Caco-2 (cell line): ENCODE results near the gene KCNIP1. TPM values are rescaled to one million over a fixed set of nuclear protein-coding genes. Genes with fewer than 3 reads are reported as not detected.

Experiments used
- BruUV-seq: library from RNA; stranded (reverse); fragments of 400-500 nt; replicated peaks from 2 replicates; lab custom pipeline; 2021; lab: Mats Ljungman, UMichigan
- CTCF ChIA-PET: fragments of 300-600 bp; sonication (Branson Sonifier 250); formaldehyde crosslinking; loops from one replicate; lab custom pipeline; 2022; ENCODE audit warnings: antibody characterized with exemption; lab: Charles Lee
- POLR2A ChIA-PET: fragments of 300-600 bp; sonication (Branson Sonifier 250); formaldehyde crosslinking; loops from one replicate; lab custom pipeline; 2022; ENCODE audit warnings: antibody characterized with exemption; lab: Charles Lee
- DNase-seq, 2 experiments: peaks; one replicate each; pipeline versions ENCODE4 v3.0.0 to v3.0.0-alpha.2; 2020 to 2022
- H3K27me3 ChIP-seq: replicated peaks from 2 replicates; pipeline ENCODE4 v1.6.0; 2011; ENCODE audit warnings: low read length; ENCODE audit not compliant: control insufficient read depth, insufficient read depth
- H3K36me3 ChIP-seq: 2 replicates; pipeline ENCODE4 v1.5.1; 2011; ENCODE audit warnings: low read length; ENCODE audit not compliant: control insufficient read depth, insufficient read depth
- H3K4me1 ChIP-seq: fragments of 250-450 bp; sonication (Bioruptor Pico); 2 replicates; pipeline ENCODE4 v1.5.1; 2020; ENCODE audit warnings: mild to moderate bottlenecking
- H3K4me3 ChIP-seq: 2 replicates; pipeline ENCODE4 v1.5.1; 2011; ENCODE audit warnings: low read depth, mild to moderate bottlenecking, control low read depth, low read length
- H3K9me3 ChIP-seq: fragments of 250-450 bp; sonication (Bioruptor Pico); 2 replicates; pipeline ENCODE4 v1.5.1; 2020; ENCODE audit warnings: mild to moderate bottlenecking, moderate library complexity
- H3K27ac Mint-ChIP-seq: one replicate; pipeline ENCODE4 v1.8.0; 2022; ENCODE audit warnings: mixed read lengths; ENCODE audit not compliant: unreplicated experiment
- H3K27me3 Mint-ChIP-seq: one replicate; pipeline ENCODE4 v1.8.0; 2022; ENCODE audit warnings: mixed read lengths; ENCODE audit not compliant: insufficient read depth, unreplicated experiment
- H3K36me3 Mint-ChIP-seq: one replicate; pipeline ENCODE4 v1.8.0; 2022; ENCODE audit warnings: mild to moderate bottlenecking, mixed read lengths; ENCODE audit not compliant: insufficient read depth, unreplicated experiment
- H3K4me1 Mint-ChIP-seq: one replicate; pipeline ENCODE4 v1.8.0; 2022; ENCODE audit warnings: low read depth, mixed read lengths; ENCODE audit not compliant: unreplicated experiment
- H3K4me3 Mint-ChIP-seq: one replicate; pipeline ENCODE4 v1.8.0; 2022; ENCODE audit warnings: mild to moderate bottlenecking, moderate library complexity, mixed read lengths; ENCODE audit not compliant: unreplicated experiment
- H3K9me3 Mint-ChIP-seq: one replicate; pipeline ENCODE4 v1.8.0; 2022; ENCODE audit warnings: mixed read lengths; ENCODE audit not compliant: unreplicated experiment
- CTCF ChIP-seq, 2 experiments: fragments of 200-600 bp in 1 of 2; IDR thresholded peaks; 1 replicate in 1 of 2; 2 replicates in 1 of 2; pipeline versions ENCODE4 v1.5.1 to v1.8.0; 2011 to 2022; ENCODE audit warnings: antibody characterized with exemption in 1 of 2, control low read depth in 1 of 2, inconsistent platforms in 1 of 2, low read depth in 1 of 2, low read length in 1 of 2, mild to moderate bottlenecking in 1 of 2, moderate library complexity in 1 of 2; ENCODE audit not compliant: insufficient read depth in 1 of 2, severe bottlenecking in 1 of 2, unreplicated experiment in 1 of 2
- intact Hi-C: fragments of 100-400 bp; cut with micrococcal nuclease; formaldehyde crosslinking; loops from one replicate; pipeline ENCODE4 v1.10.0; 2022; ENCODE audit not compliant: unreplicated experiment
- total RNA-seq: library from RNA; stranded (reverse); gene quantifications from 2 replicates; pipeline ENCODE4 v1.2.3, GENCODE V29; 2022

The KCNIP1 gene
- total RNA-seq, 1 experiment from 2014 or later = not detected

DNA sequence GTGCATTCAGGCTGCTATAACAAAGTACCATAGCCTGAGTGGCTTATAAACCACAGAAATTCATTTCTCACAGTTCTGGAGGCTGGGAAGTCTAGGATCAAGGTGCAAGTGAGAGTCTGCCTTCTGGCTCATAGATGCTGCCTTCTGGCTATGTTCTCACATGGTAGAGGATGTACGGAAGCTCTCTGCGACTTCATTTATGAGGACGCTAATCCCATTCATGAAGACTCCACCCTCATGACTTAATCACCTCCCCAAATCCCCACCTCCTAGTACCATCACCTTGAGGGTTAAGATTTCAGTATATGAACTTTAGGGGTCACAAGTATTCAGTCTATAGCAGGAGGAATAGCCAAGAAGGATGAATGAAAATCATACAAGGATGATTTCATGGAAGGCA, 37.3 kb upstream of the KCNIP1 start:
- Mint-ChIP-seq H3K4me3 (no peak overlapping the region), H3K27ac (no peak overlapping the region), H3K36me3 (no peaks in the 10 kb centered on the region), H3K4me1 (no peaks in the 10 kb centered on the region), H3K27me3 (peaks cover 4% of the 10 kb centered on the region), H3K9me3 (no peaks in the 10 kb centered on the region)
- Histone ChIP-seq H3K9me3 (no peaks in the 10 kb centered on the region), H3K27me3 (no peaks in the 10 kb centered on the region), H3K36me3 (no peaks in the 10 kb centered on the region), H3K4me3 (no peak overlapping the region), H3K4me1 (peaks cover 12% of the 10 kb centered on the region)
- CTCF ChIA-PET = no interaction called here
- intact Hi-C loops = no loop called here
- POLR2A ChIA-PET = no interaction called here
- no peak for TF ChIP-seq CTCF (IDR thresholded peaks at IDR 0.05; ENCODE audit: insufficient read depth in 1 of 2, low read depth in 1 of 2, low read length in 1 of 2, severe bottlenecking in 1 of 2, unreplicated experiment in 1 of 2)
- DNase-seq = no peak
- no TSS peak for BruUV-seq

GRCh38 chr5:170466988-170467707, 36.7 kb upstream of the KCNIP1 start:
- Mint-ChIP-seq H3K4me1 (no peaks in the 10 kb centered on the region), H3K36me3 (no peaks in the 10 kb centered on the region), H3K4me3 (no peak overlapping the region), H3K27me3 (peaks cover 4% of the 10 kb centered on the region), H3K9me3 (no peaks in the 10 kb centered on the region), H3K27ac (no peak overlapping the region)
- BruUV-seq = no TSS peak
- Histone ChIP-seq H3K4me1 (peaks cover 12% of the 10 kb centered on the region), H3K27me3 (no peaks in the 10 kb centered on the region), H3K9me3 (no peaks in the 10 kb centered on the region), H3K36me3 (no peaks in the 10 kb centered on the region), H3K4me3 (no peak overlapping the region)
- ChIA-PET POLR2A (no interaction called here), CTCF (interaction anchor here (0.7 kb wide), 2 partner anchors 636 to 869 kb away, joined by 6 read pairs; no protein-coding TSS in a partner anchor)
- intact Hi-C loops = no loop called here
- DNase-seq = no peak
- no peak for TF ChIP-seq CTCF (IDR thresholded peaks at IDR 0.05; ENCODE audit: insufficient read depth in 1 of 2, low read depth in 1 of 2, low read length in 1 of 2, severe bottlenecking in 1 of 2, unreplicated experiment in 1 of 2)

DNA sequence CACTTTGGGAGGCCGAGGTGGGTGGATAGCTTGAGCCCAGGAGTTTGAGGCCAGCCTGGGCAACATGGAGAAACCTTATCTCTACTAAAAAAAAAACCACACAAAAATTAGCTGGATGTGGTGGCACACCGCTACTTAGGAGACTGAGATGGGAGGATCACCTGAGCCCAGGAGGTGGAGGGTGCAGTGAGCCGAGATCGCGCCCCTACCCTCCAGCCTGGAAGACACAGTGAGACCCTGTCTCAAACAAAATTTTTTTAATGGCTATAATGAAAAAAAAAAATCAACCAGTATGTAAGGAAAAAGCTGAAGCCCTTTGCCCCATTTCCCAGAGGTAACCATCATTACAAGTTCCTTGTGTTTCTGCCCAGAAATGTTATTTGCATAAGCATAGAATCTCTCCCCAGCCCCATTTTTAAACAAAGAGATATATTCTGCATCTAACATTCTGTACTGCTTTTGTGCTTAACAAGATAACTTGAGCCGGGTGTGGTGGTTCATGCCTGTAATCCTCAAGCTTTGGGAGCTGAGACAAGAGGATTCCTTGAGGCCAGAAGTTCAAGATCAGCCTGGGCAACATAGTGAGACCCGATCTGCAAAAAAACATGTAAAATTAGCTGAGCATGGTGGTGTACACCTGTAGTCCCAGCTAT, 35.1 kb upstream of the KCNIP1 start:
- Mint-ChIP-seq H3K4me1 (no peaks in the 10 kb centered on the region), H3K4me3 (no peak overlapping the region), H3K27me3 (peaks cover 7% of the 10 kb centered on the region), H3K9me3 (no peaks in the 10 kb centered on the region), H3K27ac (no peak overlapping the region), H3K36me3 (no peaks in the 10 kb centered on the region)
- Histone ChIP-seq H3K4me3 (no peak overlapping the region), H3K27me3 (no peaks in the 10 kb centered on the region), H3K9me3 (no peaks in the 10 kb centered on the region), H3K36me3 (no peaks in the 10 kb centered on the region), H3K4me1 (peaks cover 12% of the 10 kb centered on the region)
- no peak for DNase-seq
- no TSS peak for BruUV-seq
- no peak for TF ChIP-seq CTCF (IDR thresholded peaks at IDR 0.05; ENCODE audit: insufficient read depth in 1 of 2, low read depth in 1 of 2, low read length in 1 of 2, severe bottlenecking in 1 of 2, unreplicated experiment in 1 of 2)
- ChIA-PET CTCF (no interaction called here), POLR2A (no interaction called here)
- intact Hi-C loops = no loop called here
